ENCODE measurements around the gene SLC39A6.
"Not testable (repeated sequence)": the region's sequence is repeated elsewhere in the genome, so short reads cannot be mapped to it uniquely, and the experiment has no call there.

The SLC39A6 gene, protein sequence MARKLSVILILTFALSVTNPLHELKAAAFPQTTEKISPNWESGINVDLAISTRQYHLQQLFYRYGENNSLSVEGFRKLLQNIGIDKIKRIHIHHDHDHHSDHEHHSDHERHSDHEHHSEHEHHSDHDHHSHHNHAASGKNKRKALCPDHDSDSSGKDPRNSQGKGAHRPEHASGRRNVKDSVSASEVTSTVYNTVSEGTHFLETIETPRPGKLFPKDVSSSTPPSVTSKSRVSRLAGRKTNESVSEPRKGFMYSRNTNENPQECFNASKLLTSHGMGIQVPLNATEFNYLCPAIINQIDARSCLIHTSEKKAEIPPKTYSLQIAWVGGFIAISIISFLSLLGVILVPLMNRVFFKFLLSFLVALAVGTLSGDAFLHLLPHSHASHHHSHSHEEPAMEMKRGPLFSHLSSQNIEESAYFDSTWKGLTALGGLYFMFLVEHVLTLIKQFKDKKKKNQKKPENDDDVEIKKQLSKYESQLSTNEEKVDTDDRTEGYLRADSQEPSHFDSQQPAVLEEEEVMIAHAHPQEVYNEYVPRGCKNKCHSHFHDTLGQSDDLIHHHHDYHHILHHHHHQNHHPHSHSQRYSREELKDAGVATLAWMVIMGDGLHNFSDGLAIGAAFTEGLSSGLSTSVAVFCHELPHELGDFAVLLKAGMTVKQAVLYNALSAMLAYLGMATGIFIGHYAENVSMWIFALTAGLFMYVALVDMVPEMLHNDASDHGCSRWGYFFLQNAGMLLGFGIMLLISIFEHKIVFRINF

DNA sequence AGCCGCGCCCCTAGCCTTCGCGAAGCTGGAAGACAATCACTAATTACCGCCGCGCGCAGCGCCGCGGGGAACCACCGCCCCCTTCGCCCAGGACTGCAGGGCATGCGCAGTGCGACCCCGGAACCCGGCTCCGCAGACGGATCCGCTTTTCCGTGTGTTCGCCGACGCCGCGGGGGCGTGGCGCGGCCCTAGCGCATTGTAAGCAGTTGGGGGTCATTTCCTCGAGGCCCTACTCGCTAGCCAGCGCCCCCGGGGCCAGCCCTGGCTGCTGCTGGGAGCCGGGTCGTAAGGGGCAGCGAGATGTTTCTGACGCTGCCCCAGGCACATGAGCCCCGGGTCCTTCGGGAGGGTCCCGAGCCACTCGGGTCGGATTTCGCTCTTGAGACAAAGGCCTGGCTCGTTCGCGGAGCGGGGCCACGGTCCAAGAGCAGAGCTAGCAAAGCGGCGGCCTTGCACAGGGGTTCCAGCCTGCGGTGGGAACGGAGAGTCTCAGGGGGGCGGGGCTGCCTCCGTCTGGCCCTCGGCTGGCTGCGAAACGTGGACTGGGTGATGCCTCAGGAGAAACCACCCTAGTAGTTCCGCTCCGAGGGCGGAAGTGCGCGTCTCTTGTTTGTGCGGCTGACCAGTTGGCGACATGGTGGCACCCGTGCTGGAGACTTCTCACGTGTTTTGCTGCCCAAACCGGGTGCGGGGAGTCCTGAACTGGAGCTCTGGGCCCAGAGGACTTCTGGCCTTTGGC is at the start of gene SLC39A6, which contains the start of gene ELP2:
TSS of gene SLC39A6 (minus strand) at position 41 of the 739 bp plus-strand sequence. CDS start 2,333 bp downstream, outside the sequence.
TSS of gene ELP2 (plus strand) at position 600 of the 739 bp plus-strand sequence. CDS start at position 635, 35 bp downstream.
- DNase-seq, result peak; percentile 94 to 95

- no peak for DNase-seq
Measured at GRCh38 chr18:36177913-36178312, 48.8 kb upstream of the SLC39A6 start.

- DNase-seq, result no peak
Measured at GRCh38 chr18:36176711-36177110, 47.6 kb upstream of the SLC39A6 start.

GRCh38 chr18:36176177-36176584 is 47.0 kb upstream of the SLC39A6 start:
- DNase-seq, result no peak

- no peak for DNase-seq
Measured at GRCh38 chr18:36175481-36175880, 46.3 kb upstream of the SLC39A6 start.

GRCh38 chr18:36169938-36170337 is 40.8 kb upstream of the SLC39A6 start:
- DNase-seq, result no peak

GRCh38 chr18:36168296-36168695 is 39.2 kb upstream of the SLC39A6 start:
- DNase-seq, result not testable (repeated sequence)

DNA sequence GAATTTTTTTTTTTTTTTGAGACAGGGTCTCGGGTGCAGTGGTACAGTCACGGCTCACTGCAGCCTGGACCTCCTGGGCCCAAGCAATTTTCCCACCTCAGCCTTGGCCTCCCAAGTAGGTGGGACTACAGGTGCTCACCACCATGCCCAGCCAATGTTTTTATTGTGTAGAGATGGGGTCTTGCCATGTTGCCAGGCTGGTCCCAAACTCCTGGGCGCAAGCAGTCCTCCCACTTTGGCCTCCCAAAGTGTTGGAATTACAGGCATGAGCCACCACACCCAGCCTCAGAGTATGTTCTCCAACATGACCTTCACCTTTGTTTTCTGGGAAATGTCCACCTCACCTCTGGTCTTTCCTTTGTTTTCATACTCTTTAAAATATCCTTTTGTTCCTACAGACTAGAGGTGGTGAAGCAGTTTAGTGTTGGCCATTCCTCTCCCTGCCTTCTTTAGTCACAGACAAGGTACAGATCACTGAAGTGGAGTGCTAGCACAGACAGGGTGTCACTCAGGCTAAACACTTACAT is 38.6 kb upstream of the SLC39A6 start:
- no peak for DNase-seq

- DNase-seq, result no peak
Measured at GRCh38 chr18:36162981-36163380, 33.8 kb upstream of the SLC39A6 start.

- no peak for DNase-seq
Measured at GRCh38 chr18:36160959-36161371, 31.8 kb upstream of the SLC39A6 start.

DNA sequence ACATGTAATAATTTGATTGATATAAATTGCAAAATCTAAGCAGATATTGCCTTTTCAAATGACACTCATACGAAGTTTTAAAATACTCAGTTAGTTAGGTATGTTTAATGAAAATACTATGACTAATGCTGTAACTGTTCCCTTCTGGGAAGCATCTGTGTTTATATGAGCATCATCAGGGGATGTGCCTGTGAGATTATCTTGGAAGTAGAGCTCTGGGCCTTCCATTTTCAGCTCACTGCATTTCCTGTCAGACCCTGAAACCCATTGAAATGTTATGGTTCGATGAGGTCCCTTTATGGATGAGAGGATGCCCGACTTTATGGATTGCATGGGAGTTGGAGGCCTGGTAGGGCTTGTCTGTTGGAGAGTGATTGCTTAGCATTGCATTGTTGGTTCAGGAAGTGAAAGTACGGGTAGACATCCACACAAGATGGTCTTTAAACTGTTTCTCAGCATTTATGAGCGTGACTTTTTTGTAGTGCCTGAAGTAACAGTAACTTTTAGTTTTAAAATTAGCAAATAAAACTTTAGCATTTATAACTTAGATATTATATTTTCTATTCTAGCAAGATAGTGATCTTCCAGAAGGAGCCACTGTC is 29.2 kb upstream of the SLC39A6 start:
- no peak for DNase-seq

- no peak for DNase-seq
Measured at GRCh38 chr18:36157441-36157840, 28.3 kb upstream of the SLC39A6 start.

GRCh38 chr18:36155851-36156757 is 27.0 kb upstream of the SLC39A6 start:
- no peak for DNase-seq

- DNase-seq, result no peak
Measured at GRCh38 chr18:36153771-36154170, 24.6 kb upstream of the SLC39A6 start.

DNA sequence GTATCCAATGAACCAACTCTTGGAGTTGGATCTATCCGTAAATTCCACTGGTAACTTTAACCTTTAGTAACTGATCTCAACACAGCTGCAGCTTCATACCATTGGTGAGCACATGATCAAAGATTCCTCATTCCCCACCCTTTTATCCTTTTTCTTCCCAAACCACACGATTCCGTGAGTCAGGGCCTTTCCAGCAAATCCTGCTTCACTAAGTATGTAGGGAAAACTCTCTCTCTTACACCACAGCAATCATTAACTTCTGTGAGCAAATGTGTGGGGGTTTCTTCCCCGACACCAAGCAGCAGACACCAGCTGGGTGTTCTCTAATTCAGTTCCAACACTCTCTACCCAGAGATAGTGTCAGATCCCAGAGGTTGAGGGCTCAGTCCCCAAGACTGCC is 24.1 kb upstream of the SLC39A6 start:
- DNase-seq, result no peak

GRCh38 chr18:36152781-36153180 is 23.6 kb upstream of the SLC39A6 start:
- no peak for DNase-seq

DNA sequence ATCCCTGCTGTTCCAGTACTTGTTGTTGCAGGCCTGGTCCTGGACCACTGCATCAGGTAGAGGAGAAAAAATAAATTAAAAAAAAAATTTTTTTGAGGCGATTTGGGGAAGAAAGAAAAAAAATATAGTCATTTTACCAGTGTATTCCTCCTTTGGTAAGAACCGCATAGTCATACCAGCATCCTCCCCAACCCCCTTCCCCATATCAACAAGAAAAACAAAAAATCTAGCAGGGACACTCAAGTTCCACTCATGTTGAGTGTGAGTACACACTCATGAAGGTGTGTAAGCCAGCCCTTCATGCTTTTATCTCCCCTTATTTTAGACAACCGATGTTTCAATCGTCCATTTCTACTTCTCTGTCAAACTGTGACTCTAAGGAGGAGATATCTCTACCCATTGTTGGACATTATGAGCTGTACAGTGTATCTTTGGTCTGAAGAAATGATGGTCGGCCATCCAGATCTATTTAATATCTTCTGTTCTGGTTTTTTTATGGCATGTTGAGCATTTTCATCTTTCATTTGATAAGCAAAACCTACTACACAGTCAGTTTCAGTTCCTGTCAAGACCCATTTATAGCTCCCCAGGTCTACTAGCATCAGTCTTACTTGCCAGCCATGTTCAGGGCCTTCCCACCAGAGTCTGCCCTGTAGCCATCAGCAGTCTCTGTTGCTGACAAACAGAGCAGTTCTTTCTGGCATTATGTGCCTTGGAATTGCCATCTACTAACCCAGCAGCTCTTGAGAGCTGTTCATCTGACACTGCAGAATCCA is 20.6 kb upstream of the SLC39A6 start:
- no peak for DNase-seq

GRCh38 chr18:36143391-36143790 is 14.3 kb upstream of the SLC39A6 start:
- no peak for DNase-seq

DNA sequence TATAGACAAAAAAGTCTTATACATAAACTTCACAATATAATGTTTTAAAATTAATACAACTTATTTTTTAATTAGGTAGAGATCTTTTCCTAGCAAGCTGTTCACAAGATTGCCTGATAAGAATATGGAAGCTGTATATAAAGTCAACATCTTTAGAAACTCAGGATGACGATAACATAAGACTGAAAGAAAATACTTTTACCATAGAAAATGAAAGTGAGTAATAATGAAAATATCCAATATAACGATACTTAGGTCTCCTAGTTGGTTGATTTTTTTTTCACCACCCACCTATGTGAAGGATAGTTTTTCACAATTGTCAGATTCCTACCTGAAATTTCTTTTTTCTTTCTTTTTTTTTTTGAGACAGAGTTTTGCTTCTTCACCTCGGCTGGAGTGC is 13.6 kb upstream of the SLC39A6 start:
- no peak for DNase-seq

DNA sequence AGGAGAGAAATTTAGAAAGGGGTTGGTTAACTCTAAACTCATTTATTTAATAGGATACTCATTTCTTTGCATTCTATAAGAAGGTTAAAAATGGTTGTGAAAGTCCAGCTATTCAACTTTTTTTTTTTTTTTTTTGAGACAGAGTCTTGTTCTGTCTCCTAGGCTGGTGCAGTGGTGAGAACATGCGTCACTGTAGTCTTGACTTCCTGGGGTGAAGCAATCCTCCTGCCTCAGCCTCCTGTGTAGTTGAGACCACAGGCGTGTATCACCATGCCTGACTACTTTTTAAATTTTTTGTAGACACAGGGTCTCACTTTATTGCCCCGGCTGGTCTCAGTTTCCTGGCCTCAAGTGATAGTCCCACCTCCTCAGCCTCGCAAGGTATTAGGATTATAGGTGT is 12.4 kb upstream of the SLC39A6 start:
- no peak for DNase-seq

DNA sequence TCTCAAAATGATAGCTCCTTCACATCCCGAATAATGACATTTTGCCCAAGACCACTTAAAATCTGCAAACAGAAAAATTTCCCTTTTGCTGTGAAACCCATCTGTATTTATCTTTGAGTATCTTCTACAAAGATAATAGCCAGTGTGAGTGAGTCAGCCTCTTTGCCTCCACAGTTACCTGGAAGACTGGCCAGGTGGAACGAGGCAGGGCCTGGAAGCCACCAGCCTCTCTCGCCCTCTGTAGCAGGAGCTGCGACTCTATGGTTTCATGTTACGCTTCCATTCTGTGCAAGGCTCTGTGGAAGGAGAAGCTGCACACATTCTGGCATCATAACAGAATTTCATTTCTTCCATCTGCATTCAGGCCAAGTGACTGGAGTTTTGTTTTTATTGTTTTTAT is 10.1 kb upstream of the SLC39A6 start:
- DNase-seq, result no peak
